Body of pancreas (tissue), 4 donors: ENCODE data around the gene ACER3. TPM values are rescaled to one million over a fixed set of nuclear protein-coding genes. Genes with fewer than 3 reads are reported as not detected.
A peak's percentile ranks its signal among the peaks of the same experiment; 100 is the strongest.

Experiments
- ATAC-seq: fragments of 150-250 bp; one replicate; pipeline ENCODE4 v1.9.1; 2016
- DNase-seq, 4 donors: peaks; one replicate each; pipeline ENCODE4 v3.0.0-alpha.2; 2019
- H3K27ac ChIP-seq, 4 donors: fragments of 200-600 bp; sonication (generic); 1 replicate in 3 of 4; 2 replicates in 1 of 4; pipeline versions ENCODE4 v1.5.1 to v1.6.1; 2016 to 2019; ENCODE audit warnings: mild to moderate bottlenecking in 1 of 4, mixed read lengths in 1 of 4, moderate library complexity in 1 of 4
- H3K27me3 ChIP-seq, 2 donors: fragments of 200-600 bp; sonication (generic); one replicate each; pipeline ENCODE4 v1.6.0; 2016; ENCODE audit warnings: mild to moderate bottlenecking in 1 of 2
- H3K36me3 ChIP-seq, 2 donors: fragments of 200-600 bp; sonication (generic); replicated peaks in 1 of 2; 2 replicates each; pipeline ENCODE4 v1.5.1; 2016; ENCODE audit warnings: low read depth in 2 of 2; ENCODE audit not compliant: insufficient read depth in 1 of 2
- H3K4me1 ChIP-seq: fragments of 200-600 bp; sonication (generic); one replicate; pipeline ENCODE4 v1.6.0; 2016
- H3K4me3 ChIP-seq, 2 donors: fragments of 200-600 bp; sonication (generic); 1 replicate in 1 of 2; 2 replicates in 1 of 2; pipeline ENCODE4 v1.5.1; 2016 to 2019
- H3K9me3 ChIP-seq, 3 donors: fragments of 200-600 bp; sonication (generic); 1 replicate in 2 of 3; 2 replicates in 1 of 3; pipeline ENCODE4 v1.5.1; 2016
- POLR2A ChIP-seq, 3 donors: fragments of 450-650 bp; IDR thresholded peaks; one replicate each; pipeline ENCODE4 v1.6.1; 2016; ENCODE audit warnings: antibody characterized with exemption in 3 of 3, mild to moderate bottlenecking in 2 of 3
- WGBS, 2 donors: methylation state at CpG; one replicate each; pipeline ENCODE4 v1.1.5; 2017; 5-methylcytosine and 5-hydroxymethylcytosine counted together
- intact Hi-C: fragments of 100-400 bp; cut with DNase I; formaldehyde crosslinking; loops from one replicate; pipeline ENCODE4 v1.15.1; 2023
- total RNA-seq, 2 donors: library from RNA; depleted of rRNA; stranded (reverse); fragments of >200 nt; gene quantifications; one replicate each; pipeline ENCODE4 v1.1.0, GENCODE V29; 2016
- TF ChIP-seq, protein P1 (sequence below), 7 experiments: fragments of 450-650 bp in 4 of 7; fragments of 200-600 bp in 3 of 7; sonication (generic) in 3 of 7; IDR thresholded peaks; one replicate each; pipeline ENCODE4 v1.5.1; 2016 to 2019; ENCODE audit warnings: antibody characterized with exemption in 7 of 7

ACER3 gene
- total RNA-seq, 2 donors from 2014 or later: 4.6 to 5.2 TPM

DNA sequence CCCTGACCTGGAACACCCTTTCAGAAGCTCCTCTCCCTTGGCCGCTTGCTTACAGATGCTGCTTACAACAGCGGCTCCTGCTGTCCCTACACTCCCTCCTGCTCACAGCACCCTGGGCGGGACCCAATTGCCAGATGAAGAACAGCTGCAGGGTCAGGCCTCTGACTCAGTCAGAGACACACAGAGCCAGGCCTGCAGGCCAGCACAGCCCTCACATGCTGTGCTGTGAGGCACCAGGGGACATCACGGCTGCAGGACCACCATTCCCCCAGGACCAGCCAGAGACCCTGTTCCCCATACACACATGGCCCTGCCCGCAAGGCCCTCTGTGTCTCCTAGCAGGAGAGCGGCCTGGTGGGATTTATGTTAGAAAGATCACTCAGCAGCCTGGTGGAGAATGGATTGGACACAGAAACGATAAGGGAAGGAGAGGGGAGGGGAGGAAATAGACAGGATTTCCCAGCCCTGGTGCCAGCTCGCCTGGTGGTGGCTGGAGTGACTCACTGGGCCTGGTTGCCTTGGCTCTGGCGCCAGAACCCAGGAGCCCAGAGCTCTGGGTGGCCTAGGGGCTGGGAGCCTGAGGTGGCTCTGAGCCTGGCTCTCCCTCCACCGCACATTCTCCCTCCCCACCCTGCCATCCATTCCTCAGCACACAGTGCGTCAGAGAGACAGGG lies 212.7 kb downstream of the ACER3 start:
- H3K4me3 ChIP-seq: no peak overlapping the region
- peak overlapping the region; percentile 74 to 80 (median 77) for H3K27ac ChIP-seq
- peak; percentile 62 to 87 (median 70) for DNase-seq
- WGBS, 2 donors: 48 to 61% methylated on average over 10 to 11 of the region's 11 CpGs
- TF ChIP-seq POLR2A (IDR thresholded peaks at IDR 0.05): peak in 1 of 3 donors; percentile 37
- TF ChIP-seq, protein P1, sequence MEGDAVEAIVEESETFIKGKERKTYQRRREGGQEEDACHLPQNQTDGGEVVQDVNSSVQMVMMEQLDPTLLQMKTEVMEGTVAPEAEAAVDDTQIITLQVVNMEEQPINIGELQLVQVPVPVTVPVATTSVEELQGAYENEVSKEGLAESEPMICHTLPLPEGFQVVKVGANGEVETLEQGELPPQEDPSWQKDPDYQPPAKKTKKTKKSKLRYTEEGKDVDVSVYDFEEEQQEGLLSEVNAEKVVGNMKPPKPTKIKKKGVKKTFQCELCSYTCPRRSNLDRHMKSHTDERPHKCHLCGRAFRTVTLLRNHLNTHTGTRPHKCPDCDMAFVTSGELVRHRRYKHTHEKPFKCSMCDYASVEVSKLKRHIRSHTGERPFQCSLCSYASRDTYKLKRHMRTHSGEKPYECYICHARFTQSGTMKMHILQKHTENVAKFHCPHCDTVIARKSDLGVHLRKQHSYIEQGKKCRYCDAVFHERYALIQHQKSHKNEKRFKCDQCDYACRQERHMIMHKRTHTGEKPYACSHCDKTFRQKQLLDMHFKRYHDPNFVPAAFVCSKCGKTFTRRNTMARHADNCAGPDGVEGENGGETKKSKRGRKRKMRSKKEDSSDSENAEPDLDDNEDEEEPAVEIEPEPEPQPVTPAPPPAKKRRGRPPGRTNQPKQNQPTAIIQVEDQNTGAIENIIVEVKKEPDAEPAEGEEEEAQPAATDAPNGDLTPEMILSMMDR (IDR thresholded peaks at IDR 0.05): peak in 2 of 7 experiments; percentile 14 to 35
- intact Hi-C loops: no loop called here
- H3K9me3 ChIP-seq: no peaks in the 10 kb centered on the region
- H3K27me3 ChIP-seq: no peaks in the 10 kb centered on the region
- peak; percentile 88 for ATAC-seq
- peaks cover 32% of the 10 kb centered on the region for H3K4me1 ChIP-seq
- no peaks in the 10 kb centered on the region for H3K36me3 ChIP-seq

DNA sequence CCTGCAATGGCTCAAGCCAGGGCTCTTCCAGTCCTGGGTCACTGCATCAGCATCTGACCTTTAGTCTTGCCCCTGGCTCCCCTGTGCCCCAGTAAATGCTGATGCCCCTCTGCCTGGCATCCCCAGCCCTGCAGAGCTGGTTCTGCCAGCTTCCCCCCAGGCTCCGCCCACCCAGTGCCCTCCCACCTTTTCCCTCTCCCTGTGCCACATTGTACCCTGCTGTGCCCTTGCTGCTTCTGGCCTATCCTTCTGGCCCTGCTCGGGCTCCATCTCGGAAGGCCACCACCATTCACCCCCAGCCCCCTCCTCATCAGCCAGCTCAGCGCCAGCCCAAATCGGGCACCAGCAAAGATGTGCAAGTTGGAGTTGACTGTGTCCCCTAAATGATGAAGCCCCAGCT lies 213.5 kb downstream of the ACER3 start:
- TF ChIP-seq POLR2A (IDR thresholded peaks at IDR 0.05): no peak
- TF ChIP-seq, protein P1 (IDR thresholded peaks at IDR 0.05): no peak
- peak; percentile 28 for ATAC-seq
- no peaks in the 10 kb centered on the region for H3K9me3 ChIP-seq
- H3K27me3 ChIP-seq: no peaks in the 10 kb centered on the region
- intact Hi-C loops: no loop called here
- peak overlapping the region; percentile 74 to 80 (median 77) for H3K27ac ChIP-seq
- H3K4me1 ChIP-seq: peaks cover 30% of the 10 kb centered on the region
- 61 to 68% methylated on average over 5 of the region's 5 CpGs for WGBS, 2 donors
- DNase-seq: peak in 3 of 4 donors; percentile 40 to 55 (median 53)
- H3K36me3 ChIP-seq: no peaks in the 10 kb centered on the region
- H3K4me3 ChIP-seq: no peak overlapping the region

DNA sequence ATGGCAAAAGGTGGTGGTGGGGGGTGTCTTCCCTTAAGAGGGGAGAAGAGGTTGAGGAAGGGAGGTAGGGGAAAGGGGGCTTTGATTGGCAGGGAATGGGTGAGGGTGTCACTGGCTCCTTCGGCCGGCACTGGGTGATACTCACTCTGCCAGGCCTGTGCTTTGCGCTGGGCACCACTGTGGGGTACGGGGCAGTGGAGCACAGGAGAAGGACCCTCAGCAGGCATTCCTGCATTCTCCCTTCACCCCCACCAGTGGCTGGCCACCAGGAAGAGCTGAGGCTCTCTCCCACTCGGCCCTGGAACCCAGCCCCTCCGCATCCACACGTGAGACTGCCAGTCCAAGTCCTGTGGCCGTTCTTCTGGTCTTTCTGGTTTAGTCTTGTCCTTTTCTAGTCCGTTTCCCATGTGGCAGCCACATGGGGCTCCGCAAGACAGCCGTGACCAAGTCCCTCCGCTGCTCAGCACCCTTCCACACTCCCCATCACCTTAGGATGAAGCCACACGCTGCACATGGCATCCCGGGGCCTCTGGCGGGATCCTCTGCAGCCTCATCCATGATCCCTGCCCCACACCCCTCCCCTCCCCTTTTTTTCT lies 214.0 kb downstream of the ACER3 start:
- no peaks in the 10 kb centered on the region for H3K27me3 ChIP-seq
- ATAC-seq (no peak), DNase-seq (no peak)
- TF ChIP-seq POLR2A (IDR thresholded peaks at IDR 0.05): no peak
- TF ChIP-seq, protein P1 (IDR thresholded peaks at IDR 0.05): no peak
- H3K27ac ChIP-seq: peak overlapping the region; percentile 33 to 80 (median 75)
- WGBS, 2 donors: 86 to 87% methylated on average over 13 to 15 of the region's 15 CpGs
- no peaks in the 10 kb centered on the region for H3K36me3 ChIP-seq
- peaks cover 30% of the 10 kb centered on the region for H3K4me1 ChIP-seq
- no peaks in the 10 kb centered on the region for H3K9me3 ChIP-seq
- no peak overlapping the region for H3K4me3 ChIP-seq
- intact Hi-C loops: no loop called here

DNA sequence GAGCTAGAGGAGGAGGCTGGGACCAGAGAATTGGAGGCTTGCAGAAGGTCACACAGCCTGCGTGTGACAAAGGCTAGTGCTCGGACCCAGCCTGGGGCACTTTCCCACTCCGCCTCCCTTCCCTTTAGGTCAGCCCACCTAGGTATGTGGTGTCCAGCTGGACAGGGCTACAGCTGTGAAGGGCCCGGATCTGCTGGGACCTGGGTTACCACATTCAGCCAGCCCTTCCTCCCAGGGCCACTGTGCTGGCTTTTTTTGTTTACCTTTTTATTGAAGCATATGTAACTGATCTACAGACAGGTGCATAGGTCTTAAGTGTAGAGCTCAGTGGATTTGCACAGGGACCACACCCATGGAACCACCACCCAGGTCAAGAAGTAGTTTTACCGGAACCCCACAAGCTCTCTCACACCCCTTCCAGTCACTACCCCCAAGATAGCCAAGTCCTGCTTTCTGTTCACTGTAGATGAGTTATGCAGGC lies 214.7 kb downstream of the ACER3 start:
- Histone ChIP-seq H3K27me3 (no peaks in the 10 kb centered on the region), H3K9me3 (no peaks in the 10 kb centered on the region), H3K4me3 (no peak overlapping the region), H3K27ac (peak overlapping the region in 1 of 4 donors; percentile 76), H3K4me1 (peaks cover 30% of the 10 kb centered on the region), H3K36me3 (no peaks in the 10 kb centered on the region)
- ATAC-seq (no peak), DNase-seq (no peak)
- 81 to 88% methylated on average over 4 to 5 of the region's 5 CpGs for WGBS, 2 donors
- no peak for TF ChIP-seq POLR2A (IDR thresholded peaks at IDR 0.05)
- TF ChIP-seq, protein P1 (IDR thresholded peaks at IDR 0.05): no peak
- intact Hi-C loops: no loop called here

Other genes with a start within 250 kb of the ACER3 start
- 10 to 100 TPM in 1 of 2 donors, 1 to 10 TPM in 1; 9.1 to 17.8 TPM for gene LRRC32, start 190.2 kb upstream of the ACER3 start, total RNA-seq
- 10 to 100 TPM; 32.7 to 51.7 TPM for gene TSKU, start 77.6 kb upstream of the ACER3 start, total RNA-seq
- gene B3GNT6, start 173.5 kb downstream of the ACER3 start, total RNA-seq: not detected
- gene CAPN5, start 206.1 kb downstream of the ACER3 start, total RNA-seq: 10 to 100 TPM in 1 of 2 donors, 1 to 10 TPM in 1; 7.8 to 13.8 TPM
- gene OMP, start 241.9 kb downstream of the ACER3 start, total RNA-seq: not detected